ENCODE data around the gene LAMB3.

Gene LAMB3

GRCh38 chr1:209590405-209590804 is 61.8 kb downstream of the LAMB3 start:
- no peak for DNase-seq

DNA sequence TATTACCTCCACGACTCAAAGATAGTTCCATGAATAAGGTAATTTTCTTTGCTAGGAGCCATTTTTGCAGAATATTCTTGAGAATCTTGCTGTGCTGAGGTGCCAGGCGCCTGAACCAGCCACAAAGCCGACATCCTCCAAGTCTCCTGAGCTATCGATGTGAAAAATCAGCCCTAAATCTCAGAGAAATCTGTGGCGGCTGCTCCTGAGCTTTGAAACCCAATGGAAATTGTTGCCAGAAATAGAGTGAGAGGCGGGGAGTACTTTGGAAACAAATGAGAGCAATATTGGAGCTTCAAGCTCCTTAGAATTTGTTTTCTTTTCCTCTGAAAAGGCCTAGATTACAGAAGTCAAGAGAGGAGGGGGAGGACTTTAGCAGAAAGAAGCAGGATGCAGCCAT is 62.4 kb downstream of the LAMB3 start:
- DNase-seq = no peak

DNA sequence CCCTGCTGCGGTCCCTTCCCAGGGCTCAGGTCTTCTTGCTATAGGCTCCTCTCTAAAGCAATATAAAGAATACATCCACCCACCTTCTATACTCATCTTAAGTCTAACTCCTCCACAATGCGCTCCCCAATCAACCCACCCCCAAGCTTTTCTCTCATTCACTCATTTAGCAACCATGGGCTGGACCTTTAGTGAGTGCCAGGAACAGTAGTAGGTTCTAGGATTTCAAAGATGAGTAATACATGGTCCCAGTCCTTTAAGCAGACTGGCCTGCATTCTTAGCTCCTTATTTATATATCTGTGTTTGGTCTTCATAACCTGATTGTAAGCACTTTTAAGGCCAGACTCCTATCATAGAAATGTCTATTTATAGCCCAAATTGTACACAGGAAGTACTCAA is 62.8 kb downstream of the LAMB3 start:
- DNase-seq = no peak

GRCh38 chr1:209587789-209588188 is 64.4 kb downstream of the LAMB3 start:
- DNase-seq = no peak

DNA sequence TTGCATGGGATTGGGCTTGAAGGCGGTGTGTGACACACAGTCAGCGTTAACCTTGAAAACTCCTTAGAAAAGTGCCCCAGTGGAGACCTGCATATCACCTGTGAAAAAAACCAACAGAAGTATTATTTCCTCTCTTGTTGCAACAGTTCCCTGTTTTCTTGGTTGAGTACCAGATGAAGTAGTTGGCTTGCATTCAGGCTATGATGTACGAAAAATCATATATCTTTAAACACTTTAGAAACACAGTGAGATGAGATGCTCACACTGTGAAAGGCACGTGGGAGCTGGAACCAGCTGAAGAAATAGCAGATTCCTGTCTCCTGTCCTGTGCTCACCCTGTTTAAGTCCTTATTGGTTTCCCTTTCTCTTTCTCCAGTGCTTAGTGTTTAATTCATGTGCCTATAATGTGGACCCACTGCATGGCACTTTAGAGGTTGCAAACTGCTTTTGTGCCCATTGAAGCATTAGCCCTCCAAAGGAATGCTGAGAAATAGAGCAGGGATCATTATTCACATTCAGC is 65.9 kb downstream of the LAMB3 start:
- DNase-seq = no peak

DNA sequence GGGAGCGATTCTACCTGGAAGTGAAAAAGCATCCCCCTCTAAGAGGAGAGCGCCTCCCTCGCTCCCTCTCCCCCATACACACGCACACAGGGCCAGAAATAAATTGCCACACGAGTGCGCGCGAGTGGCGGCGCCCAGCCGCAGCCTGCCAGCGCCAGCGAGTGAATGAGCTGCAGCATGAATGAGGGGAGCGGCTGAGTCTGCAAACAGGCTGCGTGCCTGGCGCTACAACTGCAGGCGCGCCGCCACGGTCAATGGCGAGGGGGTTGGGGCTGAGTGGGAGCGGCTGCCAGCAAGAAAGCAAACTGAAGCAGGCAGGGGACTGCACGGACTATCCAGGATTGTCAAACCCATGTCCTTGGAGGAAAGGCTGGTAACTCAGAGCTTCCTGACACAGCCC is 66.6 kb downstream of the LAMB3 start:
- no peak for DNase-seq

DNA sequence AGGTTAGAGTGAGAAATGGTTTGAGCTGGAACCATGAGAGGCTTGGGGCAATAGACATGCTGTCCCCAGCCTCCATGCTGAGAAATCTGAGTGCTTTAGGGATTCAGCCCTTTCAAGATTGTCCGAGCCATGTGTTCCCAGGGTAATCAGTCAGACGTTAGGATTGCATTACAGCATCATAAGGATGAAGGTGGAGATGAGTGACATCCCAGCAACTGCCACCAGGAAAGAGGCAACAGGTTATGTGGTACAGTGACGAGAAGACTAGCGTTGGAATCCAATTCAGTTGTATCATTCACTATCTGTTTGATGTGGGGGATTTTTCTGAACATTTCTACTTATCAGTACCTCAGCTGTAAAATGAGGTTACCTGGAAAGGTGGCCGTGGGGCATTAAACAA is 67.0 kb downstream of the LAMB3 start:
- no peak for DNase-seq

GRCh38 chr1:209584231-209584672 is 68.0 kb downstream of the LAMB3 start:
- DNase-seq = no peak

DNA sequence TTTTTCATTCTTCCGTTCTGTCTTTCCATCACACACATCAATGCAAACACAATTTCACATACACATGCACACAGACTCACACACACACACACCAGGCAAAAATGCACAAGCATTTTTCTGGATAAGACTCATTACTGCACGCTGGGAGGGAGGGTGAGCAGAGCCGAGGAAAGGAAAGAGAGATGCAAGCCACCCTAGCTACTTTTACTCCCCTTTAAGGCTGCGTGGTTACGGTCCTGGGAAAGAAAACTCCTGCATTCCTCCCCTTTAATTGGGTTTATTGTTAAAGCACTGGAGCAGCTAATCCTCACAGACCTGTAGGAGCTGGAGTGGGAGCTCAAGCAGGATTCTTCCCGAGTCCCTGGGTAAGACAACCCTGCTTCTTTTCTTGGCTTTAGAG is 68.8 kb downstream of the LAMB3 start, which contains the start of gene CAMK1G:
Gene CAMK1G (plus strand): TSS at position 307 of the 400 bp plus-strand sequence. CDS start 11,270 bp downstream, outside the sequence.
- DNase-seq = no peak

DNA sequence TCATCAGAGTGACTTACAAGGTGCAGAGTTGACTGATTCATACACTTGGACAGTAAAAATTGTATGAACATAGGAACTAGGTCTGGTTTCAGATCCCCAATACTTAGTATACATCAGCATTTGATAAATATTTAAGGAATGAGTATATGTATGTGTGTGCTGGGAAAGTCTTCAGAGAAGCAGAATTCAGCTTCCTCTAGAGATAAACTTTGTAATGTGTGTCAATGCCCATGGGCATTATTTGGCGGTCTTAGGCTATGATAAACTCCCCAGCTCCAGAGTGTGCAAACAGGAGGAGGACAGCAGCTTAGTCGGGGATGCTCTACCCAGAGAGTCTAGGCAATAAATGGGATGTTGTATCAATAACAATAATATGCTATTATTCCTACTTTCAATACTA is 71.6 kb downstream of the LAMB3 start:
- DNase-seq = no peak

DNA sequence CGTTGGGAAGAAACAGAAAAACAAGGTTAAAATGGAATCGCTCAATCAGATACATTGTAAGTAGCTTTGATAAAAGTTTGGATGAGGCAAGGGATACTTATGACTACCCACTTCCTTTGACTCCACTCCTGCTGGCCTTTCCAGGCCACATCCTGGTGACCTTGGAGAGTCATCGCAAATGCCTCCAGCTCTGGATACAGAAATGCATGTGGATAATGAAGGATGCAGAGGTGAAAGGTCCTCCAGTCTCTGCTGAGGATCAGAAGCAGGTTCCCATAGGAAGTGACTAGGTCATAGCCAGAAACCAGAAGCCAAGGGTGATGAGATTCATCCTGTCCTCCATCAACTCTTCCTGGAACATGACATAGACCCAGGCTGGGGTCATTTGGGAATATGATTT is 74.9 kb downstream of the LAMB3 start:
- DNase-seq = no peak

DNA sequence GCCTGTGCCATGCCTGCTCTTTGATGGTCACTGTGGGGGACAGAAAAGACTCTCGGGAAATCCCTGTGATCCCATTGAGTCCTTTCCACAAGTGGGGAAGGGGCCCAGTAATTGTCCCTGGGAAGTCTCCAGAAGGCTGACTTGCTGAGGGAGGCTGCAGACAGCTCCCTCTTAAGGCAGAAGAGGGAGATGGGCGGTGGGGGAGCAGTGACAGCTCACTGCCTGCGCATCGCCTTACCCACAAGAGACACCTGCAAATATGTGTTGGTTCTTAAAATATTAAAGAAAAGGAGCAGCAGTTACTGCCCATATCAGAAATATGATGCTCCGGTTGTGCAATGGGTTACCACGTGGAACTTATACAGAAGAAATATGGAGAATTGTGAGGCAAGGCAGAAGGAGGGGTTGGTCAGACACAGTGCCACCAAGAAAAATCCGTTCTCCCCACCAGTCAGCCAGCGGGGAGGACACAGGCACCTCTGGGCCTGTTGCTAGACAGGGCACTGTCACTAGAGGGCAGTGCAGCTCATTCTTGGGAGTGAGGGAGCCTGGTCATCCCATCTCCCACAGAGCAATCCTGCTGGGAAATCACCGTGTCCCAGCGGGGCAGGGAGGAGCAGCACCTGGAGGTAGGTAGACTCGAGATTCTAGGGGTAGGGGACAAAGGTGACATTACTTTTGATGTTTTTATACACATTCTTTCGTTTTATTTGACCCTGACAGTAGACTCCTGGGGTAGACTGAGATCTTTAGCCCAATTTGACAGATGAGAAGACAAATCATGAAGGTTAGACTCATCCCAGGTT is 75.6 kb downstream of the LAMB3 start:
- DNase-seq = peak; percentile 64

GRCh38 chr1:209570743-209571142 is 81.5 kb downstream of the LAMB3 start:
- DNase-seq = no peak

GRCh38 chr1:209569455-209570207 is 82.6 kb downstream of the LAMB3 start:
- DNase-seq = peak; percentile 74

DNA sequence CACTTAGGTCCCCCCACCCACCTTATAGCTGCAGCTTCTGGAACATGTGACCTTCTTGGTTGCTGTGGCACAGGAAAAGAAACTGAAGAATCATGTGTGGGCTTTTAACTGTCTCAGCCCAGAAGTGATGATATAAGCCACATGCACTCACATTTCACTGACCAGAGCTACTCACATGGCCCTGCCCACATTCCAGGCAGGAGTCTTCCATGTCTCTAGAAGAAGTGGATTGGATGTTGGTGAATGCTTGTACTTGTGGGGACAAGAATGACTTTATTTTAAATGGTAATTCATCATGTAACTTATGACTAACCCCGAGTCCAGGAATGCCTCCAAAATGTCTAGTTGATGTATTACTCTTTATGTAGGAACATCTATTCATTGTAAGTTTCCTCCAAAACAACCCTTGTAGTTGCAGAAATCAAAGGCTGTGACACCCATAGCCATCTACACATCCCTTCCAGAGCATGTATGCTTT is 84.5 kb downstream of the LAMB3 start:
- DNase-seq = no peak

DNA sequence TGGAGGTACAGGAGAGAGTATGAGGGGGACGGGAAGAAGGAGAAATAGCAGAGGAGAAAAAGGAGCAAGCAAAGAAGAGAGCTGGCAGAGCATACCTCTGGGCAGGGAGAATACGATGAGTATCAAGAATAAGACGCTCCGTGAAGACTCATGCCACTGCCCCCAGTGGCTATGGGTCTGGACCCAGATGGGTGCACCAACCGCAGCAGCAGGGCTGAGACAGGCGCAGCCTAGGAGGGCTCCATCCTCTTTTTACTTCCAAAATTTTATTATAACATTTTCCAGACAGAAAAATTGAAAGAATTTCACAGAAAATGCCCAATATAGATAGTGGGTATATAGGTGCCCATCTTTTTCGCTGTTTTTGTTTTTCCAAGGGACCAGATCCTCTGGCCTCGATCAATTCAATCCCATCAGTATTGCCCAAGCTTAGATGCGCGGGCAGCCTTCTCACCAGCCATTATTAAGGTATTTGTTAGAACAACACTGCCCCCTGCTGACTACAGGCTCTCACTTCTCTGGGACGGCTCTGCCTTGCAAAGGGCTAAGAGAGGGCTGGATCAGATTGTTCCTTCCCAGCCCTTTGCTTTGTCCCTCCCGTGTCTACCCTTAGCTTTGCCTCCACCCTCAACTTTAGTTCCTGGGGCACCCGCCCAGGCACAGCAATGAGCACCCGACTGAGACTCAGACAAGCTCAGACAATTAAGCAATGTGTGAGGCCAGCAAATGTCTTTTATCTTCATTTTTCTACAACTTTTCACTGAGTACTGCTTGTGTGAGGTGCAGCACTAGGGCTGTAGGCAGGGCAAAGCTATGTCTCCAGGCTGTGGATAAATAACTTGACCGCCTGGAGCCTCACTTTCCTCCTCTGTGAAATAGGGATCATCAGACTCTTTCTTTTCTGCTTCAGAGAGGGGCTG is 86.2 kb downstream of the LAMB3 start:
- peak; percentile 77 for DNase-seq
